Right ventricle myocardium superior (tissue), 1 donor: Measurements from ENCODE around the gene PLEKHM2. TPM values are rescaled to one million over a fixed set of nuclear protein-coding genes. Genes with fewer than 3 reads are reported as not detected.

Experiments used
- ATAC-seq: fragments of 200-7000 bp; cut with Tn5 transposase; one replicate; pipeline ENCODE4 v1.9.1; 2020; ENCODE audit warnings: mild to moderate bottlenecking; ENCODE audit not compliant: poor library complexity
- DNase-seq: peaks from one replicate; pipeline ENCODE4 v3.0.0-alpha.2; 2020
- intact Hi-C: fragments of 100-400 bp; cut with DNase I; formaldehyde crosslinking; loops from one replicate; pipeline ENCODE4 v1.11.2; 2022
- total RNA-seq: library from RNA; stranded (reverse); fragmentation: NEBNext Ultra II Directional; extraction: Animal tissue kit (Norgen Biotek cat#: 25700); gene quantifications from one replicate; pipeline ENCODE4 v1.2.1, GENCODE V29; 2021
- donor health status: DM: no; HTN: yes; CAD: no; lungs with severe emphysema.

The PLEKHM2 gene
- total RNA-seq, 1 donor from 2014 or later: 81.7 TPM

DNA sequence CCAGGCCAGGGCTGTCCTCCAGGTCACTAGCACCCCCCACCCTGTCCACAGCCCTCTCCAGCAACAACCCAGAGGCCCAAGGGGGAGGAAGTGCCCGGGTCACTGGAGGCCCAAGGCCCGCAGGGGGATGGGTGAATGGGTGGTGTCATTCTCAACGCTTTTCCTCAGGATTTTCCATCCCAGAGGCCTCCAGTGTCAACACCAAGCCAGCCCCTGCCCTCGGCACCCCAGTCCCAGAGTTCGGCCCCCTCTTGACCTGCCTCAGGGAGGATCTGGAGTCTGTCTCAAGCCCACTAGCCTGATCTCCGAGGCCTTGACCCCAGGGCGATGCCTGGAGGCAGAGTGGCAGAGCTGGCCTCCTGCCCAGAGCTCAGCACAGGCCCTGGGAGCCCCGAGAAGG lies 63.3 kb downstream of the PLEKHM2 start:
- no peak for DNase-seq
- intact Hi-C loops: no loop called here
- no peak for ATAC-seq

- ATAC-seq (no peak), DNase-seq (no peak)
- intact Hi-C loops: no loop called here
Observed at GRCh38 chr1:15748264-15748663, 64.1 kb downstream of the PLEKHM2 start.

GRCh38 chr1:15748690-15749398 lies 64.7 kb downstream of the PLEKHM2 start:
- intact Hi-C loops: no loop called here
- ATAC-seq (no peak), DNase-seq (no peak)

- ATAC-seq (no peak), DNase-seq (no peak)
- intact Hi-C loops: no loop called here
Observed at GRCh38 chr1:15749399-15750291, 65.5 kb downstream of the PLEKHM2 start.

- intact Hi-C loops: no loop called here
- ATAC-seq (no peak), DNase-seq (no peak)
Observed at GRCh38 chr1:15750924-15751323, 66.8 kb downstream of the PLEKHM2 start.

GRCh38 chr1:15751717-15752116 lies 67.6 kb downstream of the PLEKHM2 start:
- DNase-seq (no peak), ATAC-seq (no peak)
- intact Hi-C loops: no loop called here

- ATAC-seq: no peak
- intact Hi-C loops: no loop called here
- no peak for DNase-seq
Observed at GRCh38 chr1:15753776-15754175, 69.7 kb downstream of the PLEKHM2 start.

DNA sequence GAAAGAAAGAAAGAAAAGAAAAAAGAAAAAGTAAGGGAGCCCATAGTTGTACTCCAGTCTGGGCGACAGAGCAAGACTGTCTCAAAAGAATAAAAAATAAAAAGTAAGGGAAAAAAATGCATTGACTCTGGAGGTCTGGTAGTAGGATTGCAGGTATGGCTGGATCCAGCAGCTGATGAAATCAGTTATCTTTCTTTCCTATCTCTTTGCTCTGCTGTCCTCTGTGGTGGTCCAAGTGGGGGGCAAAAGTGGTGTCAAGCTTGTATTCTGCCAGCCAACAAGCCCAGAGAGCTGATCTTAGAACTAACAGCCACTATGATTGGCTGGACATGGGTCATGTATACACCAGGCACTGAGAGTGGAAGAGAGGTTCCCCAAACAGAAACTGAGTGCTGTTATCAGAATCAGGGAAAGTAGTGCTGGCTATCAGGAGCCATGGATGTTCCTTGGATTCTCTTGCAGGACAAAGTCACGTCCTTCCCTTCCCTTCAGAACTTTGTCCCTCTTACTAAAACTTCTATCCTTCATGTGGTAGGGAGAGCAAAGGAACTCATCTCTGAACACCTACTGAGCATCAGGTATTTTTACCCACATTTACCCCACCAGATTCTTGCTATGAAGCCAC lies 71.0 kb downstream of the PLEKHM2 start:
- ATAC-seq (no peak), DNase-seq (no peak)
- intact Hi-C loops: no loop called here

DNA sequence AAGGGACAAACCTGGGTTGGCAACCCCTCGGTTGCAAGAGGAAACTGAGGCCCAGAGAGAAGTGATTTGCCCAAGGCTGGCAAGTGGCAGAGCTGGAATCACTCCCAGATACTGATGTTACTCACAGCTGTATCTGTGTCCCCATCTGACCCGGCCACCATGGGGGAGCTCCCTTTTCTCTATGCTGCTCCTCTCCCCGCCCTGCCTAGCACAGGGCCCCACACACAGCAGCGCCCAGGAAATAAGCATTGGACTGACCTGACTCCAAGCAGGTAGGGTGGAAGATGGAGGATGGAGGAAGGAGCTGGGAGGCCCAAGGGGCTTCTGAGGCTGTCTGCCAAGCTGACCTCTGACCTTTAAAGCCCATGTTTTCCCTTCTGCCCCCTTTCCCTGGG lies 71.5 kb downstream of the PLEKHM2 start:
- DNase-seq: no peak
- ATAC-seq: no peak
- intact Hi-C loops: no loop called here

DNA sequence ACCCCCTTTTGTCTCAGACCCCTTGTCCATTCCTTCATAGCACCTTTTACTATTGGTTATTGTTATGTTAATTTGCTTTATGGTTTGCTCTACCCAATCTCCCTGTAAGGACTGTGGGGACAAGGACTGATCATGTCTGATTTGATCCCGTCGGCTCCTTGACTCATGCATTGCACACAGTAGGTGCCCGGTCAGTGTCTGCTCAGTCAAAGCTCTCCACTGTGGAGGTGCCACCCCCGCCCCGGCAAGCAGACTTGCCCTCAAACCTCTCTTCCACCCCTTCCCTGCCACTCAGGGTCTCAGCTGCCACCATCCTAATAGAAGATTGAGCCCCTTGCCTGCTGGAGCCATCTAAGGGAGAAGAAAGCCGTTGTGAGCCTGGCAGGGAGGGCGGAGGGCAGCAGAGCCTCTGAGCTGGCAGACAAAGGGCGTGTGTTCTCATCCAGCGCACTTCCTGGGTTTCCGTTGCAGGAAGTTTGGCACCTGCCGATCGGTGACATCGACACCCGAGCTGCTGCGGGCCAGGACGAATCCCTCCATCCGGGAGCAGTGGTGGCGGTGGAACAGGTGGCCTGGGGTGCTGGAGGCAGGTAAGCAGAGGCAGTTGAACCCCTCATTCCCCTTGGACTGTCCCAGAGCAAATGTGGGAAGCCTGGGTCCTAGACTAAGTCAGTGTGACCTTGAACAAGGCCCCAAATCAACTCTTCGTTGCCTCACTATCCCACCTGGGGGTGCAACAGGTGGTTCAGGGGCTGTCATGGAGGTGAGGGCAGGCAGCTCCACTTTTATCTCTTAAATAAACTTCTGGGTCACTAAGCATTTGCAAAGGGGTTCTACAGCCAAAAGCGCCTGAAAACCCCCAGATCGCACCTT lies 72.3 kb downstream of the PLEKHM2 start:
- intact Hi-C loops: no loop called here
- DNase-seq (no peak), ATAC-seq (no peak)

GRCh38 chr1:15757016-15757543 lies 73.0 kb downstream of the PLEKHM2 start:
- DNase-seq (no peak), ATAC-seq (no peak)
- intact Hi-C loops: no loop called here

DNA sequence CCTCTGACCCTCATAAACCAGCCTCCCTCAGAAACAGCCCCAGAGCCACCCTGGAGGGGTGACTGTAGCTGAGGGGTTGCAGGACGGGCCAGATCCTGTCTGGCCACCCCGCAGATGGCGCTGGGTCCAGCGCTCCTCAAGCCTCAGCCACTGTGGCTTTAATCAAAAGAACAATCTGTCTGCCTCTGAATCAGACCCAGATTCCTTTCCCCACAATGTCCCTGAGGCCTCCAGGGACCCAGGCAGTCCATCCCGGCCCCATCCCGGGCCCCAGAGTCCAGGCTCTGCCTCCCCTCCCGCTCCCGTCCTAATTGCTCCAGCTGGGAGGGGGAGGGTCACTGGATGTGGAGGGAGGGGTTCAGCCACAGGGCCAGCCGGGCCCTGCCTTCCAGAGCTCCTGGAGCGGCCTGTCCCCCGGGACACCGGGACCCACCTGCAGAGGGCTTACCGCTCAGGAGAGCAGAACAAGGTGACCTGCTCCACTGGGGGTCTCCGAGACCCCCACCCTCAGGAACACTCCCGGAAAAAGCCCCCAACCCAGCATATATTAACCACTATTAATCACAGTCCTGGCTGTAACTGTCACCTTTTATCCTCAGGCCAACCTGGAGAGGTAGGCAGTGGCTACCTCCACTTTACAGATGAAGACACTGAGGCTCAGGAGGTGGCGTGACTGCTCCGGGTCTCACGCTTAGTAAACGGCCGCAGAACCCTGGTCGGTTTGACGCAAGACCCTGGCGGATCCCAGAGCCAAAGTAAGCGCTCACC lies 73.6 kb downstream of the PLEKHM2 start:
- intact Hi-C loops: no loop called here
- ATAC-seq: no peak
- no peak for DNase-seq

GRCh38 chr1:15758343-15758931 lies 74.3 kb downstream of the PLEKHM2 start, which contains the start of gene FBLIM1:
Gene FBLIM1, plus strand, starts transcription at chr1:15758795. Its CDS starts 6,189 bp downstream, at chr1:15764984.
- DNase-seq: no peak
- peak; percentile 49 for ATAC-seq
- intact Hi-C loops: no loop called here

DNA sequence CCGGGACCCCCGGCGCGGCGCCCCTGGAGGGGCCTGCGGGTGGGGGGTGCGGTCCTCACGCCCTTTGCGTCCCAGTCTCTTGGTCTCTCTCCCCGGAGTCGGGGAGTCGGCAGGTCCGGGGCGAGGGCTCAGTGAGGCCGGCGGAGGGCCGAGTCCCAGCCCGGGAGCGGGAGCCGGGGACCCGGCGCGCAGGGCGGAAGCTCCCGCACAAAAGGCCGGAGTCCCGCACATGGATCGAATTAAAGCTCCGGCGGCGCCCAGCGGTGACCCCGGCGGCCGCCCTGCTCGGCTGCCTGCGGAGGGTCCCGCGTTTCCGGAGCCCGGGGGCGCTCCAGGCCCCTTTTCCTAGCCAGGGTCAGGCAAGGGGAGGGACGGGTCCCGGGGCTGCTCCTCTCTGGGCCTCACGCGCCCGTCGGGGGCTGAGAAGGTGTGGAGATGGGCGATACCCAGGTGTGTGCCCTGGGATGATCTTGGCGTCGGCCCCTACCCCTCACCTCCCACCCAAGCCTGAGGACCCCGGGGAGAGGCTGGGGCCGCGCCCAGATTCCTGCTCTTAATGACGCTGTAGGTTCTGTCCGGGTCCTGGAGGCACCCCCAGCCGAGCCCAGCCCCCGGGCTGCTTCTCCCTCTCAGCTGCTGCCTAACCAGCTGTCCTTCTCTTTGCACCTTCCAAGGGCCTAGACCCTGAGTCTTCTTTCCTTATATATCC lies 75.0 kb downstream of the PLEKHM2 start:
- ATAC-seq (peak; percentile 19), DNase-seq (no peak)
- intact Hi-C loops: no loop called here

GRCh38 chr1:15760520-15761211 lies 76.5 kb downstream of the PLEKHM2 start:
- DNase-seq (peak; percentile 70), ATAC-seq (peak; percentile 14)
- intact Hi-C loops: no loop called here
